Measurements from ENCODE around the gene LPCAT2. TPM values are rescaled to one million over a fixed set of nuclear protein-coding genes. Genes with fewer than 3 reads are reported as not detected.

The LPCAT2 gene
- total and polyA plus RNA-seq, 2 of the 13 experiments (the other 11 are each of a cell fraction or from before 2014, with no cell fraction given): 9.9 to 17.6 TPM

GRCh38 chr16:55513616-55514015 lies 4.7 kb downstream of the LPCAT2 start (continued):
- TF ChIP-seq, protein P1, sequence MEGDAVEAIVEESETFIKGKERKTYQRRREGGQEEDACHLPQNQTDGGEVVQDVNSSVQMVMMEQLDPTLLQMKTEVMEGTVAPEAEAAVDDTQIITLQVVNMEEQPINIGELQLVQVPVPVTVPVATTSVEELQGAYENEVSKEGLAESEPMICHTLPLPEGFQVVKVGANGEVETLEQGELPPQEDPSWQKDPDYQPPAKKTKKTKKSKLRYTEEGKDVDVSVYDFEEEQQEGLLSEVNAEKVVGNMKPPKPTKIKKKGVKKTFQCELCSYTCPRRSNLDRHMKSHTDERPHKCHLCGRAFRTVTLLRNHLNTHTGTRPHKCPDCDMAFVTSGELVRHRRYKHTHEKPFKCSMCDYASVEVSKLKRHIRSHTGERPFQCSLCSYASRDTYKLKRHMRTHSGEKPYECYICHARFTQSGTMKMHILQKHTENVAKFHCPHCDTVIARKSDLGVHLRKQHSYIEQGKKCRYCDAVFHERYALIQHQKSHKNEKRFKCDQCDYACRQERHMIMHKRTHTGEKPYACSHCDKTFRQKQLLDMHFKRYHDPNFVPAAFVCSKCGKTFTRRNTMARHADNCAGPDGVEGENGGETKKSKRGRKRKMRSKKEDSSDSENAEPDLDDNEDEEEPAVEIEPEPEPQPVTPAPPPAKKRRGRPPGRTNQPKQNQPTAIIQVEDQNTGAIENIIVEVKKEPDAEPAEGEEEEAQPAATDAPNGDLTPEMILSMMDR (CRISPR knock-in tag; IDR thresholded peaks at IDR 0.05): peak; percentile 56

- no TSS peak for BruUV-seq (replicated peaks)
- Histone ChIP-seq H3K36me3 (replicated peaks in 1 of 2; ENCODE audit: control insufficient read depth in 1 of 2, insufficient read depth in 2 of 2, low read length in 2 of 2) (no peaks in the 10 kb centered on the region), H3K4me2 (ENCODE audit: low read depth, low read length) (no peak overlapping the region), H3K4me3 (replicated peaks in 1 of 3; ENCODE audit: insufficient read depth in 1 of 3, low read depth in 2 of 3, low read length in 3 of 3) (no peak overlapping the region), H3K27ac (ENCODE audit: extremely low read length, insufficient read depth, low read length) (no peak overlapping the region), H3K9me3 (ENCODE audit: low read length) (peaks cover 10% of the 10 kb centered on the region), H2AFZ (ENCODE audit: low read length) (no peak overlapping the region), H3K27me3 (ENCODE audit: control insufficient read depth in 1 of 2, insufficient read depth in 2 of 2, low read length in 2 of 2) (no peaks in the 10 kb centered on the region), H3K9ac (ENCODE audit: insufficient read depth, low read depth, low read length) (no peak overlapping the region), H3K4me1 (ENCODE audit: insufficient read depth, low read length) (peaks cover 20% of the 10 kb centered on the region), H4K20me1 (ENCODE audit: insufficient read depth, low read length) (no peaks in the 10 kb centered on the region), H3K79me2 (ENCODE audit: insufficient read depth, low read length) (peaks cover 6% of the 10 kb centered on the region)
- no peak for TF ChIP-seq U2AF2 (IDR thresholded peaks at IDR 0.05; ENCODE audit: low read depth, low read length)
- TF ChIP-seq ZNF766 (CRISPR knock-in tag; IDR thresholded peaks at IDR 0.05; ENCODE audit: borderline replicate concordance): no peak
- TF ChIP-seq U2AF1 (optimal IDR thresholded peaks at IDR 0.05; ENCODE audit: low read depth, low read length): no peak
- TF ChIP-seq ZNF124 (CRISPR knock-in tag; IDR thresholded peaks at IDR 0.05): no peak
- TF ChIP-seq NFE2L2 (IDR thresholded peaks at IDR 0.05; ENCODE audit: low read length): no peak
- TF ChIP-seq SETDB1 (CRISPR knock-in tag; IDR thresholded peaks at IDR 0.05; ENCODE audit: borderline replicate concordance): no peak
- TF ChIP-seq ZBTB34 (CRISPR knock-in tag; IDR thresholded peaks at IDR 0.05): no peak
- TF ChIP-seq SNAI1 (CRISPR knock-in tag; IDR thresholded peaks at IDR 0.05; ENCODE audit: borderline replicate concordance): no peak
- TF ChIP-seq ZNF567 (CRISPR knock-in tag; IDR thresholded peaks at IDR 0.05; ENCODE audit: borderline replicate concordance): no peak
- POLR2A ChIA-PET: no interaction called here
- intact Hi-C loops (cut with micrococcal nuclease; ENCODE audit: unreplicated experiment): no loop called here
- ATAC-seq (no peak), DNase-seq (ENCODE audit: low spot score) (no peak), FAIRE-seq (no peak)
- WGBS (ENCODE audit: low lambda C conversion rate): 98% methylated on average over 1 of the region's 1 CpG
- CTCF ChIA-PET (ENCODE audit: low intra/inter-chr PET ratio, low total read pairs): no interaction called here
- in situ Hi-C loops (cut with HindIII; ENCODE audit: extremely low pct_ligation_motif_present, low pct_unique_long_range_greater_than_20kb): no loop called here
Measured at GRCh38 chr16:55515111-55515510, 6.2 kb downstream of the LPCAT2 start.

Data from HepG2 (cell line).